NCI-H1694 (cell line): ENCODE measurements around the gene PAK5.

ENCODE experiments used
- DNase-seq: peaks from one replicate; lab custom pipeline; 2025; lab: John Stamatoyannopoulos, UW

Gene PAK5

DNA sequence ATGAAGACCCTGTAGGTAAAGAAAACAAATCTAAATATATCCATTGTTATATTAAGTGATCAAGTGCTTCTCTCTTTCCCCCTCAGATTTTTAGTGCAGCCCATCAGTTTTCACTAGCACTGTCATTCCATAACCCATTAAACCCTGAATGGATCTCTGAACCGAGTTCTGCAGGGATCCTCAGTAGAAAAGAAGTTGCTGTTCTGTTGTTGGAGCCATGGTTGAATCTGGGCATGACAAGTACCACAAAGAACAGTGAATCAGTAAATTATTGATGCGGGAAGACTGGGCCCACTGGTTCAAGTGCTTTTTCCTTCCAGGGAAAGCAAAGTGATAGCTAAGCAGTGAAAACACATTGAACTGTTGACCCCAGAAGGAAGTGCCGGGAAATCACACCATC, 264.1 kb downstream of the PAK5 start:
- DNase-seq = no peak

DNA sequence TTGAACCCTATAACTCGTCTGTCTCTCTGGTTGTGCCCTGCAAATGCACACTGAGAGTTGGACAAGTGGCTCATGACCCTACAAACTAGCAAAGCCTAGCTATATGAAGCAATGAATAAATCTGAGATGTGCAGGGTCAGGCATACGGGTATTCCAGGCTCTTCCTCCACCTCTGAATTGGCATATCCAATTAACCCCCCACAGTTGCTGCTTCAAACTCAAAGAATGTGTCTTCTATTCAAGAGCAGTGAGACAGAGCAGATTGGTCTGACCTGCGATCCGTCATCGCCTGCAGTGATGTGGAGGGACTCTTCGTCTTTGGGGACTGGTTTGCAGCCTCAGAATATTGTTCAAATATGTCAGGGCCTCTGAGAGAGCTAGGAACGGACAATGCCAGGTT, 264.7 kb downstream of the PAK5 start:
- no peak for DNase-seq

DNA sequence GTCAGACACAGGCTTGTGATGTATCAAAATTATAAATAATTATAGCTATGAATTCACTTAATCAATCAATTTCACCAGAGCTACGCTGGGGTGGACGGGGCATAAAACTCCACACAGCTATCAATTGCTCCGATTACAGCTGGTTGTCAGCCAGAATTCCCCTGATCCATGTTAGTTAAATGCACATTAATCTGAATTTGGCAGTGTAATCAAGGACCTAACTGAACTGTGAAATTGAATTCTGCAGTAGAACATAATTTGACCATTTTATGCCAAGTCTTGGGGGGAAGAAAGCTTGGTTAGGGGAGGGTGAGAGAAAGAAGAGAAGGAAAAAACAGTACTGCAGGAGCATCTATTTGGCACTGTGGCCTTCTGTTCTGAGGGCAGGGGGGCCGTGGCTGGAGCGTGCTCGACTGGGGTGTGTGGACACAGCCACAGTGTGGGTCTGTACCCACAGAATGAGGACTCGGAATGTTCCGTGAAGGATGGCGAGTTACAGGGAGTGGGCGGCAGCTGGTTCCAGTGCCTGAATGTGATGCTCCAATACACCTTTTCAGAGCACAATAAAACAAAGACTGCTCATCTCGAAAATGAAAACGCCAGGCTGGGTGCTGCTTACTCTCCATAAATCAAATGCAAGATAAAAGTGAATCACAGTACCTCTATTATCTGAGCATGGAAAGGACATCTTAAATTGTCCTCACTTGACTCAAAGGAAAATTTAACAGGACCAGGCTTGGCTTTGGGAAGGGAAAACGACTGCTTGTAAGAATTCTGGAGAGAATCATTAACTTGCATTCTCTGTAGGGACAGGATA, 265.3 kb downstream of the PAK5 start:
- peak; percentile 51 for DNase-seq

DNA sequence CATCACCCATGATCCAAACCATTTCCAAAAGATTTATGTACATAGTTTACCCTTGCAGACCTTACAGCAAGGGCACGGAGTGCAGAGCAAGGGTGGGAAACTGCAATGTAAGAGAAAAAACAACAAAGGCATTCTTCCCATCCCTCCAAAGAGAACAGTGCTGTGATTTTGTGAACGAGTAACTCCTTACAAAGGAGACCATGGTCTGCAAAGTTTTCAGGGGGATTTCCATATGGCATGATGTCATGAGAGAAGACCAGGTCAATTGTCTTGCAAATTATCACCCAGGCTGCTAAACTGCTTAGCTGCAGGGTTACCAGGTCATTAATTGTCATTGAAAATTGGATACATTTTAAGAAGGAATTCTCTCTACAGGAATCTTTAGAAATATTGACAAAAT, 266.2 kb downstream of the PAK5 start:
- DNase-seq = no peak

DNA sequence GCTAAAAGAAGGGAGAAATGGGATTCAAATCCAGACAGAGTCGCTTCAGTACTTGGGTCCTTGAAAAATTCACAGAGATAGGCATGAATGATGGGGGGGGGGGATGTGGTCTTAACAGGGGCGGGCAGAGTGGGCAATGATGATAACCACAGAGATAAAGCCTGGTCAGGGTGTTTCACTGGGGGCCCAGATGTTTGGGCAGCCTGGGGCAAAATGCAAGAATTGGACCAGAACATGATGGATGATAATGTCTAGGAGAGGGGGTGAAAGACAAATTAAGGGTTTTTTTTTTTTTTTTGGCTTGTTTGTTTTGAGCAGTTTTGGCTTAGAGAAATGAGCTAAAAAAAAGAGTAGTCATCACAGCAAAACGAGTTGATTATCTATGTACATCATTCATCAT, 267.1 kb downstream of the PAK5 start:
- DNase-seq = no peak

DNA sequence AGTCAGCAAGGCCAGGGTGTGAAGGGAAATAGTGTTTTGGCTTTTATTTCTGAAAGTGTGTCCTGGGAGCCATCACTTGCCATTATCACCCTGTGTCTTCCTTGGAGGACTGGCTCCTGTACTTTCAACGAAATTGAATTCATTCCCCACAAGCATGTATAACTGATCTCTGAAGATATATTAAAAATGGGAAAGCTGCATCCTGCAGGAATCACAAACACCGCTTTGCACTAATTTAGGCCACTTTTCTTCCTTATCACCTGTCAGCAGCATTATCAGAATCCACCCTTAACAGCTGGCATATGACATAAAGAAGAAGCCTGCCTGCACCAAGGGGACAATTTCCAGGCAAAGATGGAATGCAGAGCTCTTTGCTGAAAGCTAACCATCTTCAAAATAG, 268.3 kb downstream of the PAK5 start:
- DNase-seq = no peak

DNA sequence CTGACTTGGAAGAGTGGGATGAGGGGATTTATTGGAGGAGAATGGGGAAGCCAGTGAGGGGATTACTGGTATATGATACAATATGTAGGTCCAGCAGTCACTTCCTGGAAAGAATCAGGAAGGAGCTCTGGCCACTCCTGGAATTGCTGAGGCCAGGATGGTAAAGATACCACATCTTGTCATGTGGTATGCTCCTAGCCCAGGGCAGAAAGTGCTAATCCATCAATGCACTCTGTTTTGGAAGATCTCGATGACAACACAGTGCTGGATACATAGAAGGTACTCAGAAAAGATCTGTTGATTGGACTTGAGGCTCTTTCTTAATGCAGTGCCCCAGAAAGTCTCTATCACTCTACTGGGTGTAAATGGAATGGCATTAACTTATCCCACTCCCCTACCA, 271.9 kb downstream of the PAK5 start:
- no peak for DNase-seq

DNA sequence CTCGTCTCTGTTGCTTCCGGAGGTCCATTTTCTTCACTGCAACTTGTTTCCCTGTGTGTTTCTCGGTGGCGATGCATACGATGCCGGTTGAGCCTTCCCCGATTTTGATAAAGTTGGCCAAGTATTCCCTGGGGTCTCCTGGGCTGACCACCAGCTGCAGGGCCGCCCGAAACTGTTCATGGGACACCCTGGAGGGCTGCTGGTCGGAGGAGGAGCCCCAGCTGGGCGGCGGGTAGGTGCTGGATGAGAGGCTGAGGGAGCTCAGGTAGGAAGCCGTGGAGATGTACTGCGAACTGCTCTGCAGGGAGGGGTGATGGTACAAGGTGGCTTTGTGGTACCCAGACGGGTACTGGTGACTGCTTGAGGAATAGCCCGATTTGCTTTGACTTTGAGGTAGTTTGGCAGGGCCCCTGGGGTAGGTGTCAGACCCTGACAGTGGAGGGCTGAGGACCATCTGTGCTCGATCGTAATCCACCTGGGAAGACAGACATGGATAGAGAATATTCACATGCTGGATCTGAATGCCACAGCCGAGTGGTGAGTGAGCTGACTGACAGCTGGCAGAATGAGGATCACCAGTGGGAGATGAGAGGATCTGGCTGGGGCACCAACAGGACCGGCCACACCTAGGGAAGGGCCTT, 272.8 kb downstream of the PAK5 start:
- no peak for DNase-seq

DNA sequence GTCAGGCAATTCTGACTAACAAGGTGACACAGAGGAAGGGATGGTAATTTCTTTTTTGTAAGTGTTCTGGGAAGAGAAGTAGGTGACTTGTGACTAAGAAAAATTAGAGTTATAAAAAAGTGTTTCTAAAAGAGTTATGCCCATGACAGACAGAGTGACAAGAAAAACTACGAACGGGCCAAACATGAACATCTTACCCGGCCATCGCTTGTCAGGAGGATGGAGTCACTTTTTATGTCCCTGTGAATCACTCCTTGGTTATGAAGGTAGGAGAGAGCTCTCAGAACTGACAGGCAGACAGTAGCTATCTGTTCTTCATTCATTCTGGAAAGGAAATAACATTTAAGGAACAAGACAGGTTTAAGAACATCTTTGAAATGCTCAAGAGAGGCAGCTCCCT, 281.5 kb downstream of the PAK5 start:
- DNase-seq = no peak

DNA sequence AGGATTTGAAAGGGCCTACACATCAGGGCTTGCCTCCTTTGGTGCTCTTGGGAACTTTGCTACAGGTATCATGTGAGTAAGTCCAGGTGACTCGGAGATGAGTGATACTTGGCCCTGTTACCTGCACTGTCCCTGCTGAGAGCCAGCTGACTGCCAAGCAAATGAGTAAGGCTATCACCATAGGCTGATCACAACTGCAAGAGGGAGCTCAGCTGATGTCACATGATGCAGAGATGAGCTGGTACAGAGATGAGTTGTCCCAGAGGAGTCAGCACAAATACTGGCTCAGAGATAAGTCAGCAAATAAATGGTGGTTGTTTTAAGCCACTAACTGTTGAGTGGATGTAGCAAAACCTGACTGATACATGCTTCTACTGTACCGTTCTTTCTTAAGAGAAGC, 283.1 kb downstream of the PAK5 start:
- no peak for DNase-seq

DNA sequence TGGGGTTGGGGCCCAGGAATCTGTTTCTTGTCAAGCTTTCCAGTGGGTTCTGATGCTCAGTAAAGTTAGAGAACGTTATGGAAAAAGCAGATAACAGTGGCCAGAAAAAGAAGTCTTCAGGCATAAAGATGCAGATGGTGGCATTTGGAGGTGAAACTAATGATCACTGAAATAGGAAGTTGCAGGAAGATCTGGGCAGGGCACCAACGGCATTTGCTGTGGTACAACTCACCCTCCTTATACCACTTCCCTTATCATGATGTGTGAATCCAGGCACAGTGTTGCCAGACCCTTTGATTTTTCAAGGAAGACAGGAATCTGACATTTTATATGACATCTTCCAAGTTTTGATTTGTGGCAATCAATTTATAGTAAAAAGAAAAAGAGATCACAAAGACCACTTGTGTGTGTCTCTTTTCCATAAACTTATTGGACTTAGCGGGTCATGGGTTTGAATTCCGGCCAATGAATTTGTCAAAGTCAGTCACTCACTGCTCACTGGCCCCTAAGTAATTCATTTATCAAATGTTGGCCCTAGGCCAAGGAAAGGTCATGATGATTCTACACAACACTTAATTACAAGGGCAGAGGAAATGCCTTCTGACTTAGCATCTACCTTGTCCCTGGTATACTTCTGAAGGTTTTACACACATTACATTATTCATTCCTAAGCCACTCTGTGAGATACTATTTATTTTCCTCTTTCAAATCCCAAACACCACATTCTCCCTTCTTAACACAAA, 286.9 kb downstream of the PAK5 start:
- DNase-seq = no peak

DNA sequence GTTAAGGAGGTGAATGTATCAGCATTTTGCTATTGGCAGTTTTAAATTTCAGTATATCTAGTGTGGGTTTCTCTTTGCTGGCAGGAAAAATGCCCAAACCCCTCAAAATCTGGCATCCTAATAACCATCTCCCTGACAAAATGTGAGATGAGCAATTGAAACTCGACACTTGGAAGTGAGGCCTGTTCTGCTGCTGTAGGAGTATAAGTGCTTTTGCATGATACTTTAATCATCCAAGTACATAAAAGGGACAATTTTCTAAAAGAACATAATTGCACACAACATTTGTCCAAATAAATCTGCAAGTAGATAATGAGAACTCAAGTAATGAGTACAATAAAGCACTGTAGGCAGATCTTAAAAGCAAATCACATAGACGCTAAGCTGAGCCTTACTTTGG, 288.0 kb downstream of the PAK5 start:
- DNase-seq = no peak

DNA sequence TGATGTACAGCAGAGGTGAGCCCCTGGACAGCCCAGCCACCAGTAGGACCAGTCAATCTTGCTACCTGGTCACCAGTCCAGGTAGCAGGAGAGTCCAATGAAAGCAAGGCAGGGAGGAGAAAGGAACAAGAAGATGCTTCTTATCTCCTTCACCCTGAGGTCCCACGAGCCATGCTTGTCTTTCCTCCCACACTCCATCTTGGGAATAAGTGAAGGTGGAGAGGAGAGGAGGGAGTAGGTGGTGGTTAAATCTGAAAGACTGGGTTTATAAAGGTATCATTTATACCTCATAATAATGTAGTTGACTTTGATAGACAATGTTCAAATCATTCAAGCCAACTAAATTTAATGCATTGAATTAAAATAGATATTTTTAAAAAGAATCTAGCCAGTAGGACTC, 288.6 kb downstream of the PAK5 start:
- DNase-seq = no peak

DNA sequence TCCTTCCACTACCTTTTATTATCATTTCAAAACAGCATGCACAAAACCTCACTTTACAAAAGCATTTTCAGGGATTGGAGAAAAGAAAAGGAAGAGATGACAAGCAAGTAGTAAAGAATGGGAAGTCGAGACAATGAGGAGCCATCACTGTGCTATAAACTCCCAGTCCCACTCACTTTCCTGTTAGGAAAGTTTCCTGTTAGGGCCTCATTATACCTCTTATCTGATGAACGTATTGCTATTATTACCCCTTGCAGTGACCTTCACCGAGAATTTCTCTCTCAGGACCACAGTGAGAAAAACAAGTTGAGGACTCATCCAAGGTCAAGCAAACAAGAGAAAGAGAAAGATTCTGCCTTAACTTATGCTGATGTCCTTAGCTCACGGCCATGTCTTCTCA, 295.7 kb downstream of the PAK5 start:
- no peak for DNase-seq

DNA sequence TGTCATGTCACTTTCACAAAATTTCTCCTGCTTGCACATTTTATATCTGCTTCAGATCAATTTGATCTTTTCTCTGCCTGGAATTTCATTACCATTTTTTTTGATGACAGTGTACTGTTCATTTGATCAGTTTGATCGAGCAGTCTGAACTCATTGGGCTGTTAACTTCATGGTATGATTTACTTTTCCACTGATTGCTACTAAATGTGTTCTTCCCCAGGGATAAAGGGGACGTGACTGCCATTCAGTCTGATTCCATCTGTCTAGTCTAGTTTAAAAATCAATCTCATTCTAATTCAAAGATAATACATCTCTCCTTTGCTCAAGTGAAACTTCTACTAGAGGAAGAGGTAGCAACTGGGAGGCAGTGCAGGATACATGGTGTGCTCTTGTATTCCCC, 303.4 kb downstream of the PAK5 start:
- no peak for DNase-seq

DNA sequence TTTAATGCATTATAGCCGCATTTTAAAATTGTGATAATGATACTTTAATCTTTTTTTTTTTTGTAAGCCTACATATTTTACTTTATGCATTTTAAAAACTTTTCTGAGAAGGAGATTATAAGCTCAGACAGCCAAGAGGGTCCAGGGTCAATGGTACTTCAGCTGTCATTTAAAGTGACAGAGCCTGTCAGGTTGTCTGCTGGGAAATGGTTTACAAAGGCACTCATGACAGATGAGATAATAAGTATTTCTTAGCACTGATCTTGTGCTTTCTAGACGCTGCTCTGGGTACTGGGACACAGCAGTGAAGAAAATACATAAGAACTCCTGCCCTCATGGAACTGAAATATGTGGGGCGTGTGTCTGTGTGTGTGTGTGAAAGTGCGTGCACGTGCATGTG, 304.9 kb downstream of the PAK5 start:
- DNase-seq = no peak

DNA sequence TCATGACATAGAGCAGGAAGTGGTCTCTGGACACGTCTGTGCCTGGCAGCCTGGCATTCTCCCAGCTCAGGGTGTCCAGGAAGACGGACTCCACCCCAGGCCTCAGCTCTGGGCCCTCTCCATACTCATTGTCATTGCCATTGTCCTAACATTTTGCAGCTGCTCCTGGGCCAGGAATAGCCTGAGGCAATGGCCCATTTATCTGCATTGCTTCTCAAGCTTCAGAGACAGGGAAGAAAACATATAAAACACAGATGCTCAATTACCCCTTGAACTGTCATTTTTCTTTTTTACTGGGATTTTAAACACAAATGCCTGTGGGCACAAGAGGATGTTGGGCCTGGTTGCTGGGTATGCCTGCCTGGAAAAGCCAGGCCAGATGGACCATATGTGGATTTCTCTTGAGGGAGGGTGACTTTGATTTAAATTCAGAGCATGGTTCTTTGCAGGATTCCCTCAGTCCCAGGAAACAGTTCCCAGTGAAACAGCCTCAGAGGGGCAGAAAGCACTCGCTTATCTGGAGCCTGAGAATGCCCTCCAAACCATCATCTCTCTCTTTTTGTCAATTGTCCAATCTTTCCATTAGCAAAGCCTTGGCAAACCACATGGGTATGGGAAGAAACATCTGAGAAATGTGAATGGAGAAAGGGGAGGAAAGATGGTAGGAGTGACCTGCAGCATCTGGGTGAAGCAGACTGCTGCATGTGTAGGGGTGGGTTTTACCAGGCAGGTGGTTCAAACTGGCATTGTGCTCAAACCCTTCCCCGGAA, 306.6 kb downstream of the PAK5 start:
- peak; percentile 2 for DNase-seq

DNA sequence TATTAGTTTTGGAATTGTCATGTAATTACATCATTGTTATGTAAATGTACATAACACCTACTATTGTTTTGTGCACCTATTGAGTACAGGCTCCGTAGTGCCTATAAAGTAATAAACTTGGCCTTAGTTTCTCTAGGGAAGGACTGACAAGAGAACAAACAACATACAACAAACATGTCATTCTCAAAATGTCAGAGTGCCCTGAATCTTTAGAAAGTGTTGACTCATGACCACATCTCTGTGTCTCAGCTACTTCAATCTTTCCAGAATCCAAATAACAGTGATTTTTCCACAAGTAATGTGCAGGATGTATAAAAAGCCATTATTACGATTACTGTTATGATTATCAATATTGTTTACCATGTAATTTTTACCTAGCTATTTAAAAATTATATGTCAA, 307.3 kb downstream of the PAK5 start:
- no peak for DNase-seq

DNA sequence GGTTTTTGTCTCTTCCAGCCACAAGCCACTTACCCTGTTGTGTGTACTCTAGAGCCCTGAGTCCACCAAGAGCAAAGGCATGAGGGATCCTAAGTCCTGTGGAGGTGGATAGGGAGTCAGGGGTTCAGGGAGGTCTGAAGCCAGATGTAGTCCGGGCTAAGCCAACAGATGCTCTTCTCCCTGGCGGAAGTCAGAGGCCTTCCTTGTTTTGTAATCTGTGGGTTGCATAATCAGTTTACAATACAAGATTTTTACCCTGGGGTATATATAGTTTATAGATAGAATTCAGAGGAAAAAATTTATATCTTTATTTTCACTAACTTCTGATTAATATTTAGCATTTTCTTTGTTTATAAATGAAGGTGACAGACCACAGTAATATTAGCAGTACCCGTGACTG, 315.2 kb downstream of the PAK5 start:
- DNase-seq = no peak

DNA sequence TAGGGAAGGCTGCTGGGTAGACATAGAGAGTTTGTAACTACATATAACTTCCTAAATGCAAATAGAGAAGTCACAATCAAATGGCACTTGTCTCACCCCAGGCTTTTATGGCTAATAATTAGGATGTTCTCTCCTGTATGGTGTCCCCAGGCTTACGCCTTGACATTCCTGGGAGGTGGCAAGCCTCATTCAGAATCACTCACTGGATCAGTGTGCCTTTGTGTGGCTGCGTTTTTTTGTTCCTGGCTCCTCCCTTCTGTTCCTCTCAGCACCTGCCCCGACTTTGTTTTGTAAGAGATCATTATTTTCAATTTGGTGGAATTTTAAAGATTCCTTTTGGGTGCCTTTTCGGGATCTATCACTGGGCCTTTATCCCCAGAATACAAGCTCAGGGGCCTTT, 318.8 kb downstream of the PAK5 start:
- no peak for DNase-seq

DNA sequence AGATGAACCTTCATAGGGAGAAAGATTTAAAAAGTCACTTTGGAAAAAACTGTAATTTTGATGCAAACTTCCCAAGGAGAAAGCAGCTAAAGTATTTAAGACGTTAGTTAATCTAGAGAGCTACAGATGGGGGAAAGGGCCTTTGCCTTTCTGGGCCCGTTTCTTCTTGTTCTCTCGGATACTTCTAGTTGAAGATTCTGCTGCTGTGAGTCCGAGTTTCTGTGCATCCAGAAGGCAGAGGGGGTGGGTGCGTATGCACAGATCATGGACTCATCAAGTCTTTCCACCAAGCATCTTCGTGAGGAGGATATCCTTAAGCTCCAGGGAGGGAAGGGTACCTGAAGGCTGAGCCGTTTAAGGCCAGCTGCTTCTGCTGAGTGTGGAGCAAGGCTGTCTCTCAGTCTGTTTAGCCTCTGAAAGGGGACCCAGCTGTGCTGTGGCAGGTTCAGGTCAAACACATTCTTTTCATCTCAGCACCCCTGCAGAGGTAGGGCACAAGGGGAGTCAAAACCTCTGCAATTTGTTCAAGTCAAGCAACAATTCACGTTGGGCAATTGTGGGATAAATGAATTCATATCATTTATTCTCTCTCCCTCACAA, 320.2 kb downstream of the PAK5 start:
- no peak for DNase-seq
